ENCODE measurements around the gene PLOD2. TPM values are rescaled to one million over a fixed set of nuclear protein-coding genes. Genes with fewer than 3 reads are reported as not detected.

The PLOD2 gene
- total RNA-seq, 1 experiment from 2014 or later = 19.3 TPM

GRCh38 chr3:146071632-146072031 lies 89.4 kb downstream of the PLOD2 start:
- Histone ChIP-seq H3K4me2 (ENCODE audit: insufficient read depth, insufficient read length, low read length) (no peak overlapping the region), H3K79me1 (ENCODE audit: insufficient read depth, low read depth, low read length, poor library complexity, severe bottlenecking) (no peaks in the 10 kb centered on the region), H3K27ac (ENCODE audit: insufficient read length, low read depth, low read length) (no peak overlapping the region), H3K4me1 (ENCODE audit: insufficient read depth, low read length) (no peaks in the 10 kb centered on the region), H2BK5ac (ENCODE audit: insufficient read length, low read length) (no peak overlapping the region), H2BK15ac (ENCODE audit: low read depth, low read length) (no peak overlapping the region), H3T11ph (ENCODE audit: low read length) (no peak overlapping the region), H3K56ac (ENCODE audit: insufficient read length, low read depth, low read length) (no peak overlapping the region), H4K20me1 (ENCODE audit: control insufficient read depth, insufficient read depth, insufficient read length) (no peaks in the 10 kb centered on the region), H3K9me3 (ENCODE audit: control insufficient read depth, low read depth, low read length) (no peaks in the 10 kb centered on the region), H3K23me2 (ENCODE audit: insufficient read length, low read depth, low read length, poor library complexity, severe bottlenecking) (no peaks in the 10 kb centered on the region), H3K27me3 (ENCODE audit: insufficient read depth, low read length) (no peaks in the 10 kb centered on the region), H4K5ac (ENCODE audit: insufficient read length, low read depth, low read length) (no peak overlapping the region), H4K8ac (replicated peaks; ENCODE audit: insufficient read length, low read depth, low read length) (no peak overlapping the region), H3K4ac (ENCODE audit: low read depth, low read length) (no peak overlapping the region), H3K14ac (ENCODE audit: insufficient read depth, low read length) (no peak overlapping the region), H4K91ac (ENCODE audit: insufficient read length, low read depth, low read length) (no peak overlapping the region), H2BK120ac (ENCODE audit: low read depth, low read length, poor library complexity, severe bottlenecking) (no peak overlapping the region), H3K79me2 (ENCODE audit: insufficient read depth, low read length) (no peaks in the 10 kb centered on the region), H3K23ac (ENCODE audit: insufficient read length, low read depth, low read length) (no peak overlapping the region), H2AFZ (ENCODE audit: low read length) (no peak overlapping the region), H2AK5ac (ENCODE audit: insufficient read length, low read length) (no peak overlapping the region), H3K9ac (ENCODE audit: extremely low read depth, insufficient read length, low read length) (no peak overlapping the region), H2BK20ac (ENCODE audit: low read depth, low read length, poor library complexity, severe bottlenecking) (no peak overlapping the region), H3K18ac (ENCODE audit: insufficient read length, low read depth, low read length) (no peak overlapping the region), H2BK12ac (ENCODE audit: insufficient read length, low read depth, low read length) (no peak overlapping the region)
- H3K4me3 Mint-ChIP-seq = no peak overlapping the region
- TF ChIP-seq CTCF (conservative IDR thresholded peaks at IDR 0.05) = no peak
- peaks cover 4 to 11% of the 10 kb centered on the region in 2 experiments; a peak in 3 of 4 replicates for H3K4me1 Mint-ChIP-seq
- peaks cover 3 to 12% (median 7%) of the 10 kb centered on the region in 3 experiments; a peak in 5 of 7 replicates for H3K36me3 Mint-ChIP-seq (ENCODE audit: insufficient read depth in 1 of 3, low read depth in 3 of 3)
- no peak for DNase-seq
- H3K27ac Mint-ChIP-seq = peak overlapping the region in 1 of 3 experiments; percentile 45; a peak in 3 of 7 replicates
- WGBS (ENCODE audit: extremely low coverage, insufficient read length, low lambda C conversion rate) = no CpG with 5 or more reads among the region's 2 CpGs
- no peaks in the 10 kb centered on the region for H3K9me3 Mint-ChIP-seq
- H3K27me3 Mint-ChIP-seq (ENCODE audit: low read depth) = no peaks in the 10 kb centered on the region

Measured in H9 (cell line).